GM19455 (cell line): ENCODE data around the gene ZNF750.

Source experiments
- ATAC-seq: cut with Tn5 transposase; IDR thresholded peaks from one replicate; pipeline ENCODE4 v1.9.1; 2021; ENCODE audit not compliant: unreplicated experiment

Gene ZNF750

DNA sequence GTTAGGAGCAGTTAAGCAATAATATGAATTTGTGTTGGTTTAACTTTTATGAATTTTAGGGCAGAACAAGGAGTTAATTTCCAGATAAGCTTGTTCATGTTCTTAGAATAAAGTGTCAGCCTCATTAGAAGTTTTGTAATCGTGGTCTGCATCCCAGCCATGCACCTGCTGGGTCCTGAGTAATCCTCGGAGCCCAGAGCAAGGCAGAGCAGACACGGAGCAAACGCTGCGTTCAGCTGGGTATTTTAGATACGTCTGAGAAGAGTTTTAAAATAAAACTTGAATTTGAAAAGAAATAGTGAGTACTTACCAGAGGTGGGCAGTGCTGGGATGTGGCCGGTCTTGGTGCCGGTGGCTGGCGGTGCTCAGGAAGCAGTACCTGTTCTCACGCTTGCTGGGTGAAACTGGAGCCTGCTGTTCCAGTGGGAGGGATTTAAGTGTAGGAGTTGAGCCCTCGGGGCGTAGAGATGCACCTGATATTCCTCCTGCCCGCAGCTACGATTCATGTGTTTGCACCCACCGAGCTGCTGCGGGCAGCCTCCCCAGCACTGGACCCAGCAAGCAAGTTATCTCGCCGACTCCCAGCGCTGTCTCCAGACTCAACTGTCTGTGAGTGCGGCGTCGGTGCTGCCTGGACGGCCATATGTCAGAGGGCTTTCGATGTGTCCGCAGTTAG lies at the start of gene ZNF750:
Gene ZNF750 (minus strand): TSS at position 406 of the 676 bp plus-strand sequence. CDS start 7,568 bp downstream, outside the sequence.
- no peak for ATAC-seq

GRCh38 chr17:82888583-82889495 lies 49.0 kb upstream of the ZNF750 start:
- no peak for ATAC-seq

DNA sequence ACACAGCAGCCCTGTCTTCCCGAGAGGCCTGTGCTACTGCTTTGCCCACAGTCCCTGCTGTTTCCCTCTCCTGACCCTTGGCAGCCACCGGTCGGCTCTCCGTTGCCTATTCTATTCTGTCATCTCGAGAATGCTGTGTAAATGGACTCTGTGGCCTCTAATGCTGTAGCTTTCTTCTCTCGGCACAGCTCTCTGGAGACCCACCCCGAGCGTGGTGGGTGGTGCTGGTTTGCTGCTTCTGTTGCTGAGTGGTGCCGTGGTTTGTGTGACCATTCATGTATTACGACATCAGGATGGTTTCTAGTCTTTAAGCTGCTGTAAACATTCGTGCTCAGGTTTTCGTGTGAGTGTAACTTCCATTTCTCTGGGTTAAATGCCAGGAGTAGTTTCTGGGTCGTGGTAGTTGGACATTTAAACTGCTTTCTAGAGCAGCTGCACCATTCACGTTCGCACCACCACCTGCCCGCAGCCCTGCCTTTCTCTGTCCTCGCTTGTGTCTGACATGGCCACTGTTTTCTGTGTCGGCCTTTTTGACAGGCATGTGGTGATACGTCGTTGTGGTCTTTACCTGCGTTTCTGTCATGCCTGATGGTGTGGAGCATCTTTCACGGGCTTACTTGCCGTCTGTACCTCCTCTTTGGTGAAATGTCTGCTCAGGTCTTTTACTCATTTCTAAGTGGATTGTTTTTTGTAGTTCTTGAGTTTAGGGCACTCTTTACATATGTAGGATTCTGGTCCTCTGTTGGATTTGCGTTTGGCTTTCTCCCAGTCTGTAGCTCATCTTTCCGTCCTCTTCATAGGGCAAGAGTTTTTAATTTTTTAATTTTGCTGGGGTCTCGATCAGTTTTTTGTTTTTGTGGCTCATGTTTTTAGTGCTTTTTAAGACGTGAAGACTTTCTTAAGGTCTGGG lies 47.7 kb upstream of the ZNF750 start:
- ATAC-seq, result no peak

- ATAC-seq, result no peak
These were observed 45.1 kb upstream of the ZNF750 start for GRCh38 chr17:82884970-82885353.

- no peak for ATAC-seq
These were observed 44.6 kb upstream of the ZNF750 start for GRCh38 chr17:82884341-82884969.

DNA sequence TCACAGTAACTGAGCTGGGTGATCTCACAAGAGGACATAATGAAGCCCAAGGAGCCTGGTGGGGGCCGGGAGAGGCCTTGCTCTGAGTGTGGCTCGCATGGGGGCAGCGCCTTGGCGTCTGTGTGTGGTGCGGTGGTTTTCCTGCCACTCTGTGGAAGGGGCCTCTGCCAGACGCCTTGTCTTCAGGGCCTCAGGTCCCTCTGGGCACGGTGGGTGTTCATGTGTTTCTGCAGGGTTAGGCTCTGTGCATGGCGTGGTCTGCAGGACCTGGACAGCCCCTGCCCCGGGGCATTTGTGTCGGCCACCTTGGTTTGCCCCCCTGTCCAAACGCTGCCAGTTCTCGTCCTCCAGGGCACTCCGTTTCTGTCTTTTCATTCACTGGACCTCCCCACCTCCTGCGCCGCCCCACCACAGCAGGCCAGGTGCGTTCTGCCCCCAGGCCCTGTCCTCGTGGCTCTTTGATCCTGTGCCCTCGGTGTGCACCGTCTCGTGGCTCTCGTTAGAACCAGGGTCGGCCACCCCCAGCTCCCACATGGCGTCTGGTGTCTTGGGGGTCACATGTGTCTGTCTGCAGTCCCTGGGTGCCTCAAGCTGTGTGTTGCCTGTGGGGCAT lies 43.7 kb upstream of the ZNF750 start:
- ATAC-seq, result no peak

DNA sequence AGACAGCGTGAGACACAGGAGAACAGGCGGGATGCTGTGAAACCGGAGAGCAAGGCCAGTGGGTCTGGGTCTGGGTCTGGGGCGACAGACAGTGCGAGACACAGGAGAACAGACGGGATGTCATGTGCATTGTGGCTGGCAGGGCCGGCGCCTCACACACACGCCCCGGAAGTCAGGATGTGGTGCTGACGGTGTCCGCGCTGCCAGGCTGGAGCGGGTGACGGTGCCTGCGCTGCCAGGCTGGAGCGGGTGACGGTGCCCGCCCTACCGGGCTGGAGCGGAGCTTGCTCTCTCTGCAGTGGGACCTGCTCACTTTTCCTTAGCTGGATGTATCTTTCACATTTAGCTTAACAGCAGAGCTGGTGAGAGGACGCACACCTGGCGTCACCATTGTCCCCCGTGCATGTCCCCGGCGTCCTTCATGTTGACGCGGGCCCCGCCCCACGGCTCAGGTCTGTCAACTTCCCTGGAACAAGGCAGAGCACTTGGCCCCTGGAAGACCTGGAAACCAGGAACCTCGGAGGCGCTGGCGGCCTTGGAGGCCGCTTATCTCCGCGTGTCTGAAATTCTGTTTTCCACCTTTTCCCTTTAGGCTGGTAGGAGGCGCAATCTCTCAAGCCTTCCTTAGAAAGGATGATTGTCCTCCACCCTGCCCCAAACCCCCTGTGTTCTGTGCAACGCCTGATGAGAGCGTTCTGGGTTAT lies 43.0 kb upstream of the ZNF750 start:
- no peak for ATAC-seq

- no peak for ATAC-seq
These were observed 42.3 kb upstream of the ZNF750 start for GRCh38 chr17:82881900-82882714.

- no peak for ATAC-seq
These were observed 41.6 kb upstream of the ZNF750 start for GRCh38 chr17:82881324-82881823.

DNA sequence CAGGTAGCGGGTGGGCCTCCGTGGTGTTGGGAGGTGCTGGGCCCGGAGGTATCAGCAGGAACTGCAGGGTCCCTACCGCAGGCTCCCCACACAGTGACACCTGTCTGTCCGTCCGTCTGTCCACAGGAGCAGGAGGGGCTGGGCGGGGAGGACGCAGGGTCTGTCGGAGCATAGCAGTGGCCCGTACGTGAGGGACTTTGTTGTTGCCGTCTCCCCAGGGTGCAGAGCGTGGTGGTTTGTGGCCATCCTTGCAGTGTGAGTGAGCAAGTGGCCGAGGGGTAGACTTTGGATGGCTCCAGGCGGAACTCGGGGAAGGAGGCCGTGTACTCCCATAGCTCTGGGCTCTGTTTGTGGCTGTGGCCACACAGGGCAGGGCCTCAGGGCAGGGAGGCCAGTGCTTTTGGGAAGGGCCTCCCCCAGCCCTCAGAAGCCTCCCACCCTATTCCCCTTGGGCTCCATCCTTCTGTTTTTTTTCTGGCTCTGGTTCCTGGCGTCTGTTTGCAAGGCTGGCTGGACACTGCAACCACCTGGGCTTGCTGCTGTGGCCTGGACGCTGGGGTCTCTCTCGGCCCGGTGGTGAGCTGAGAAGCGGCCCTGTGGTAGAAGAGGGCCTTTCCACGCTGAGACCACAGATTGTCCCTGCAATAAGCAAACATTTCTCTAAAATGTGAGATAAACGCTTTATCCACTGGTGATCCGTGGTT lies 41.0 kb upstream of the ZNF750 start:
- ATAC-seq, result no peak

GRCh38 chr17:82879241-82879640 lies 39.4 kb upstream of the ZNF750 start:
- ATAC-seq, result no peak

GRCh38 chr17:82878527-82878926 lies 38.7 kb upstream of the ZNF750 start:
- no peak for ATAC-seq

DNA sequence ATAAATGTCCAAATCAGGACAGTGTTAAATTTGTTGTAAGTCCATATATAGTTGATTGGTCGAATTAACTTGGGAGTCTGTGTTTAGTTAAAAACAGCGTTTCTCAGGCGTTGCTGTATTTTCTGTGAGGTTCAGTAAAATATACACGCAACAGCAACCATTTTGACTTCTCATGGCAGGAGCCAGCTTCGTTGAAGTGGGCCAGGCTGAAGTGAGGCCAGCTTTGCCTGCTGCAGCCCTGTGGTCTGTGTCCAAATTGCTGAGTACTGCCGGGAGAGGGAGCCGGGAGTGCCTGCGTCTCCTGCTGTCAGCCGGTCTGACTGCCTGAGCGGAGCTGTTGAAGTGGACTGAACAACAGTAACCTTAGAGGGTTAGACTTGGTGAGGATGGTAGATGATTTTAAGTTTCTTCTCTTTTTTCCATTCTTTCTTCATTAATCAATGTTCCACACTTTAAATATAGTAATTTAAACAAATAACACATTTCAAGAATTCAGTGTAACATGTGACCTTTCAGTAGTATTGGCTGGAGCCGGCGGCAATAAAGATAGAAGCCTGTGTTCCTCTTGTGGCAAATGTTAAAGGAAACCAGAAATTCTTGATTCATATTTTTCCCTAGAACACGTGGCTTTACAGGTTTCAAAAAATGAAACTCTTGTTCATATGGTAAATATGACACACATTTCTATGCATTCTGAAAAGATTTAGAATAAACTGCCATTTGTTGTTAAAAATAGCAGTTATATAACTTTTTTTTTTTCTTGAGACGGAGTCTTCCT lies 37.0 kb upstream of the ZNF750 start:
- no peak for ATAC-seq

DNA sequence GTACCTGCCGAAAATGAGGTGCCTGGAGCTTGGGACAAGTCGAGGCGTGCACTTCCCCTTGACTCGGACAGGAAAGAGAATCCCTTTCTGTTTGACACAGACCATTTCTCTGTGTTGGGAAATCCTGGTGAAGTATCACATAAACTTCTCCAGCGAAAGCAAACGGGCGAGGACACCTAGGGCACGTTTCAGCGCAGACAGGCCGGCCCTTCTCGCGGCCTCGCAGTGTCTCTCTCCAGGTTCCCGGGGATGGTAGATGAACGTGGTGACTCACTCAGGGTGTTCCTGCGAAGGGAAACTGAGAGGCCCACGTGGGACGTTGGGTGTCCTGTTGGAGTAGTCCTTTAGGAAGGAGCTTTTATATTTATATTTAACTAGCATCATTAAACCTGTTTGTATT lies 36.3 kb upstream of the ZNF750 start:
- no peak for ATAC-seq

DNA sequence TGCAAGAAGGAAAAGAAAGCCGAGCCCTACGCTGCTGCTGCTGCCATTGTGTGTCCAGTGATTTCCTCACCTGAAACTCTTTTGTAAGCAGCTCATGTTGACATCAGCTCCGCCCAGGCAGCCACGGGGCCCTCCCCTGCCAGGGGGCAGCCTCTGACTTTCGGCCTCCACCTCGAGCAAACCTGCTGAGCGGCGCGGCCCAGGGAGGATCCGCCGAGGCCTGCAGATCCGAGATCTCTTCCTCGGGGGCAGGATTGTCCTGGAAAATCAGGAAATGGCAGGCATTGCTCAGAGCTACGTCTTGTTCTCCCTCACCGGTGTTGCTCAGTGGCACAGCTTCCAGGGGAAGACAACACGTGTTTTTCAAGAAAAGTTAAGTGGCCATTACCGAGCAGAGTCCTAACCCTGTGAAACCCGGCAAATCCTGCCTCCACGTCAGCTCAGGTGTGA lies 35.6 kb upstream of the ZNF750 start:
- ATAC-seq, result no peak

- no peak for ATAC-seq
These were observed 34.4 kb upstream of the ZNF750 start for GRCh38 chr17:82874011-82874835.
